GM11168 (cell line): ENCODE results near the gene SHB.

ENCODE experiments used
- in situ Hi-C: fragments of 300-500 bp; cut with MboI; formaldehyde crosslinking; loops from one replicate; pipeline ENCODE4 v1.12.0; 2022; ENCODE audit warnings: low sequenced_read_pairs; ENCODE audit not compliant: unreplicated experiment

SHB gene

GRCh38 chr9:37997636-37998374, 71.2 kb downstream of the SHB start:
- in situ Hi-C loops: no loop called here

- in situ Hi-C loops: no loop called here
Measured at GRCh38 chr9:37996819-37997217, 72.2 kb downstream of the SHB start.

GRCh38 chr9:37995961-37996818, 72.8 kb downstream of the SHB start:
- in situ Hi-C loops: no loop called here

- in situ Hi-C loops: no loop called here
Measured at GRCh38 chr9:37995348-37995737, 73.7 kb downstream of the SHB start.

- in situ Hi-C loops: no loop called here
Measured at GRCh38 chr9:37994639-37995347, 74.2 kb downstream of the SHB start.

- in situ Hi-C loops: no loop called here
Measured at GRCh38 chr9:37992924-37993349, 76.1 kb downstream of the SHB start.

GRCh38 chr9:37990404-37991015, 78.5 kb downstream of the SHB start:
- in situ Hi-C loops: no loop called here

- in situ Hi-C loops: no loop called here
Measured at GRCh38 chr9:37989701-37990100, 79.3 kb downstream of the SHB start.

- in situ Hi-C loops: no loop called here
Measured at GRCh38 chr9:37988602-37989001, 80.4 kb downstream of the SHB start.

- in situ Hi-C loops: no loop called here
Measured at GRCh38 chr9:37988041-37988440, 81.0 kb downstream of the SHB start.

GRCh38 chr9:37987467-37987981, 81.5 kb downstream of the SHB start:
- in situ Hi-C loops: no loop called here

- in situ Hi-C loops: no loop called here
Measured at GRCh38 chr9:37986771-37987258, 82.2 kb downstream of the SHB start.

- in situ Hi-C loops: no loop called here
Measured at GRCh38 chr9:37986001-37986400, 83.0 kb downstream of the SHB start.

- in situ Hi-C loops: no loop called here
Measured at GRCh38 chr9:37984672-37985611, 84.1 kb downstream of the SHB start.

- in situ Hi-C loops: no loop called here
Measured at GRCh38 chr9:37984278-37984671, 84.8 kb downstream of the SHB start.

- in situ Hi-C loops: no loop called here
Measured at GRCh38 chr9:37983381-37984067, 85.5 kb downstream of the SHB start.

- in situ Hi-C loops: no loop called here
Measured at GRCh38 chr9:37979844-37980243, 89.2 kb downstream of the SHB start.

GRCh38 chr9:37978983-37979382, 90.0 kb downstream of the SHB start:
- in situ Hi-C loops: no loop called here

- in situ Hi-C loops: no loop called here
Measured at GRCh38 chr9:37978481-37978864, 90.6 kb downstream of the SHB start.
